Breast epithelium (tissue), 3 donors: Measurements from ENCODE around the gene RELB.

Experiments used
- CTCF ChIP-seq, 3 donors: fragments of 450-650 bp; IDR thresholded peaks; one replicate each; pipeline ENCODE4 v1.5.1; 2016 to 2017; ENCODE audit warnings: antibody characterized with exemption in 3 of 3, mild to moderate bottlenecking in 3 of 3, moderate library complexity in 3 of 3
- POLR2A ChIP-seq: fragments of 450-650 bp; IDR thresholded peaks from one replicate; pipeline ENCODE4 v1.6.1; 2016; ENCODE audit warnings: antibody characterized with exemption, mild to moderate bottlenecking, moderate library complexity

GRCh38 chr19:45009625-45010255 is 8.5 kb downstream of the RELB start:
- TF ChIP-seq CTCF (IDR thresholded peaks at IDR 0.05): no peak
- no peak for TF ChIP-seq POLR2A
